GM21526 (cell line): Measurements from ENCODE around the gene WDR88.

Experiments
- ATAC-seq: cut with Tn5 transposase; IDR thresholded peaks from one replicate; pipeline ENCODE4 v1.9.1; 2021; ENCODE audit warnings: moderate library complexity; ENCODE audit not compliant: unreplicated experiment, low FRiP score

WDR88 gene

DNA sequence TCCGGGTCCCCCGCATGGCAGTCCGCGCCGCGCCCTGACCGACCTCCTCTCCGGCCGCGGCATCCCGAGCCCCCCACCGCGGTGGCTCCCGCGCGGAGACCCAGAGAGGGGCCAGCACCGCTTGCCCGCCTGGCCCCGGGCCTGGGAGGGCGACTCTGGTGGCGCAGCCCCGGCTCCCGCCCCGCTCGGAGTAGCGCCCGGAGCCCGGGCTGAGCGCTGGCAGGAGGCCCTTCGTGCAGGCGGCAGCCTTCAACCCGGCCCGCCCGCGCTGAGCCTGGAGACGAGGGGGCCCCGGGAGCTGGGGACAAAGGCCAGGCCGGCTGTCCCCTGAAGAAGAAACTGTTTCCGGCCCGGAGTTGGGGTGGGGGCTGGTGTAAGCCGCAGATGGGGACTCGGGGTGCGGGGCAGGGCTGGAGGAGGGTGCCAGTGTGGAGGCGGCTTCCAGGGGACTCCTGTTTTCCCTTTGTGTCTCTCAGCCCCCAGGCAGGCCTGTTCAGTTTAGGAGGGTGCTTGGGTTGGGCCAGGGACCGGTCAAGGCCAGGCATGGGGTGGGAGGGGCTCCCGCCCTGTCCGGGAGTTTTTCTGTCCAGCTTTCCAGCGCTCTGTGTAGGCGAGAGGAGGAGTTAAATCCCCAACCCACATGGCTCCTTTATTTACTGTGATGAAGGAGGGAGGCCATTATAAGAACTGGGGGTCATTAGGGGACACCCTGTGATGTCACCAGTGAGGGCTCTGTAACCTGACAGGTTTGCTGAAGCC is 63.2 kb downstream of the WDR88 start:
- no peak for ATAC-seq

GRCh38 chr19:33195645-33196347 is 63.9 kb downstream of the WDR88 start:
- no peak for ATAC-seq

DNA sequence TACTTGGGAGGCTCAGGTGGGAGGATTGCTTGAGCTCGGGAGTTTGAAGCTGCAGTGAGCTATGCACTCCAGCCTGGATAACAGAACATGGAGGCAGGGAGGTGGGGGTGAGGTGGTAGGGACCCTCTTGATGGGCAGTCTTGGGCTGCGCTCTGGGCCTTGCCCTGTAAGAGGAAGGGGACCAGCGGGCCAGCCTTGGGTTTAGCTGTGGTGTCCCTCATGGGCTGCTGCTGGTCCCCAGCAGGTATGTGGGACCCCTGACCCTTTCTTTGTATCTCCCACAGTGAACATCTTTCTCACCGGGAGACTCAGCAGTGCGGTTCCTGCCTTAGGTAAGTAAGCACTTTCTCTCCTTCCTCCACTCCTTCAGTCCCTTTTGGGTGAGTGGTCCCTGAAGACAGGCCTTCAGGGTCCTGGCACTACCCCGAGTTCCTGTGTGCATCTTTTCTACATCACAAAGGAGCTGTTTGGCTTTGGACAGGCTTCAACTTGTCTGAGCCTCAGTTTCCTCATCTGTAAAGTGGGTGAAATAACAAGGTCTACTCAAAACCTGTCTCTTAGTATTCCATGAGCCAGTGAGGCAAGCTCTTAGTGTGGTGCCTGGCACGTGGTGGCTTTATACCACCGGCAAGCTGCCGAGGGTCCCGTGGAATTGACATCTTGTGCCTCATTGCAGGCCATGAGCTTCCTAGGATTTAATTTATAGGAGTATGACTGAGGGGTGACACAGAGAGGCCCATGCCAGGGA is 64.7 kb downstream of the WDR88 start:
- ATAC-seq = no peak

DNA sequence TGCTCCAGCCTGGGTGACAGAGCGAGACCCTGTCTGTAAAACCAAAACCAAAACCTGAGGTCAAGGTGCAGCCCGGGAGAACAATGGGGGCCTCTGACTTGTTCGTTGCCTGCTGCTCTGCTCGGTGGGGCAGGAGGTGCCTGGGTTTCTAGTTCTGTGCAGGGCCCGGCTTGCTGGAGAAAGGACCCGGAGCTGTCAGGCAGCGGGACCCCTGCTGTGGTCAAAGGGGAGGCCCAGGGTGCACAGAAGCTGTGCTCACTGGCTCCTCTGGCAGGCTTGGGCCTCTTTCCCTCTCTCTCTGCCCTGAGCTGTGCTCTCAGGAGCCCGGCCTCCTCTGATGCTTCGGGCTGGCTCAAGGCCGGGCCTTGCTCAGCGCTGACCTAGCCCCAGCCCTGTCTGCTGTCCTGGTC is 65.7 kb downstream of the WDR88 start:
- ATAC-seq = no peak

DNA sequence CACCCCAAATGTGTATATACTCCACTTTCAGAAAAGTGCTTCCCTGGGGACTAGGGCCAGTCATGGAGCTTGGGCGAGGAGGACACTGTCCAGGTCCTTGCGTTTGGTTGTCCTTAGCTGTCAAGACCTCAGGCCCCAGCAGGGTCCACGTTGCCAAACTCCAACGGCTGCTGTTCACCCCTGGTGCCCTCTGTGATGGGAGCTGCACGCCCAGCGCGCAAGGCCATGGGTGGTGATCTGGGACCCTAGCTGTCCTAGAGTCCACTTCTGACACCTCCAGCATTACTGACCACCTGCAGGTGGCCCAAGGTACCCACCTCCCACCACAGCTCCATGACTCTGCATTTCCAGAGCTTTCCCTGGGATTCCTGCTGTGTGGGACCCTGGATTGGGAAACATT is 66.3 kb downstream of the WDR88 start:
- no peak for ATAC-seq

- ATAC-seq = no peak
Measured at GRCh38 chr19:33199441-33200265, 67.7 kb downstream of the WDR88 start.

DNA sequence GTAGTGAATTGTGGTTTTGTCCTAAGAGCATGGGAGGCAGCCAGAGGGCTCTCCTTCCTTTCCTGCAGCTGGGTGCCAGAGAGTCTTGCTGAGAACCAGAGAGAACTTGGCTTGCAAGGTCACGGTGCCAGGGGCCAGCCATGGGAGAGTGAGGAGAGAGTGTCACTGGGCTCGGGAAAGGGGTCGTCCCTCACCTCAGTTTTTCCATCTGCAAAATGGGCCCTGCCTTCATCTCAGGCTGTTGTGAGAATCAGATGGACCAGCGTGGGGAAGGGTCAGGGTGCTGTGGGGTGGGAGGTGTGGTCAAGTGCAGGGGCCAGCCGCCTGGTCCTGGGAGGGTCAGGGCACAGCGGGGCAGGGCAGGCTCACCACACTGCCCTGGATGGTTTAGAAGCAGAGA is 69.6 kb downstream of the WDR88 start:
- no peak for ATAC-seq

GRCh38 chr19:33201886-33202545 is 70.1 kb downstream of the WDR88 start:
- ATAC-seq = no peak

- ATAC-seq = no peak
Measured at GRCh38 chr19:33202546-33203507, 70.9 kb downstream of the WDR88 start.

- ATAC-seq = no peak
Measured at GRCh38 chr19:33203529-33203928, 71.6 kb downstream of the WDR88 start.

- no peak for ATAC-seq
Measured at GRCh38 chr19:33204136-33204973, 72.4 kb downstream of the WDR88 start.

GRCh38 chr19:33205110-33205509 is 73.2 kb downstream of the WDR88 start:
- ATAC-seq = no peak

DNA sequence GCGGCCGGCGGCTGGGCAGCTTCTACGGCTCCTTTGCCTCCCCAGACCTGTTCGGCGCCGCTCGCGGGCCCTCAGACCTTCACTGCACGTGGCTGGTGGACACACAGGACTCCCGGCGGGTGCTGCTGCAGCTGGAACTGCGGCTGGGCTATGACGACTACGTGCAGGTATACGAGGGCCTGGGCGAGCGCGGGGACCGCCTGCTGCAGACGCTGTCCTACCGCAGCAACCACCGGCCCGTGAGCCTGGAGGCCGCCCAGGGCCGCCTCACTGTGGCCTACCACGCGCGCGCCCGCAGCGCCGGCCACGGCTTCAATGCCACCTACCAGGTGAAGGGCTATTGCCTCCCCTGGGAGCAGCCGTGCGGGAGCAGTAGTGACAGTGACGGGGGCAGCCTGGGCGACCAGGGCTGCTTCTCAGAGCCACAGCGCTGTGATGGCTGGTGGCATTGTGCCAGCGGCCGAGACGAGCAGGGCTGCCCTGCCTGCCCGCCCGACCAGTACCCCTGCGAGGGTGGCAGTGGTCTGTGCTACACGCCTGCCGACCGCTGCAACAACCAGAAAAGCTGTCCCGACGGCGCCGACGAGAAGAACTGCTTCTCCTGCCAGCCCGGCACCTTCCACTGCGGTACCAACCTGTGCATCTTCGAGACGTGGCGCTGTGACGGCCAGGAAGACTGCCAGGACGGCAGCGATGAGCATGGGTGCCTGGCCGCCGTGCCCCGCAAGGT is 73.8 kb downstream of the WDR88 start:
- no peak for ATAC-seq

- ATAC-seq = no peak
Measured at GRCh38 chr19:33206261-33207039, 74.5 kb downstream of the WDR88 start.

GRCh38 chr19:33207040-33207620 is 75.2 kb downstream of the WDR88 start:
- ATAC-seq = no peak

DNA sequence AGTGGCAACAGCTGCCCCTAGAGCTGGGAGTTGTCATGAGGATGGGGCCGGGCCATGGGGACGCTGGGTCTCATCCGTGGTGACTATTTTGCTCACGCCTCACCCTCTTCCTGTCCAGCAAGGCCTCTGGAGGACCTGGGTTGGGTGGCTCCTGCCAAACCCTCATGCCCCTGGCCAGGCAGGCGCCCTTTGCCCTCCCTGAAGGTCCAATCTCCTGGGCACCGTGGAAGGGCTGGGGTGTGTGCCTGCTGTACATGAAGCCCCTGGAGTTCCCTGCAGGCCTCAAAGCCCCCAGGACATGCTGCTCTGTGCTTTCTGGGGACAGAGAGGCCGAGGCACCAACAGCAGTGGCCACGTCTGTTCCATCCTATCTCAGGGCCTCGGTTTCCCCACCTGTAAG is 76.0 kb downstream of the WDR88 start:
- ATAC-seq = no peak
